22Rv1 (cell line): ENCODE results near the gene USP19.

Experiments used
- ZFX ChIP-seq: fragments of 450-650 bp; IDR thresholded peaks from 2 replicates; pipeline ENCODE4 v1.6.1; 2017; ENCODE audit warnings: antibody characterized with exemption, borderline replicate concordance
- TF ChIP-seq, protein P1 (sequence below): fragments of 450-650 bp; IDR thresholded peaks from 2 replicates; pipeline ENCODE4 v1.5.1; 2017; ENCODE audit warnings: mild to moderate bottlenecking

DNA sequence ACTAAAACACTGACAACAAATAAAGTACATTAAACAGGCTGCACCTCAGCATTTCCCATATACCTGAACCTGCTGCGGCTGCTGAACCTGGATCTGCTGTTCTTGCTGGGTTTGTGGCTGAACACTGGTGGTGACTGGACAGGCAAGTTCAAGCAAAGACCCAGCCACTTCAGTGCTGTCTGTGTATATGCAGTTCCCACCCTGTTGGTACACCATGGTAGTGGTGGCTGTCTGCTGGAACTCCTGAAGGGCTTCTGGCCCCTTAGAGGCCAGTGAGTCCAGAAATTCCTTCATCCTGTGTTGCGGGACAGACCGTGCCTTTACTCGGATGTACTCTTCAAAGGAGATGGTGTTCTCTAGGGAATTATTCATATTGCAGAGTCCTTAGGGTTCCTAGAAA lies 44.0 kb downstream of the USP19 start:
- TF ChIP-seq, protein P1, sequence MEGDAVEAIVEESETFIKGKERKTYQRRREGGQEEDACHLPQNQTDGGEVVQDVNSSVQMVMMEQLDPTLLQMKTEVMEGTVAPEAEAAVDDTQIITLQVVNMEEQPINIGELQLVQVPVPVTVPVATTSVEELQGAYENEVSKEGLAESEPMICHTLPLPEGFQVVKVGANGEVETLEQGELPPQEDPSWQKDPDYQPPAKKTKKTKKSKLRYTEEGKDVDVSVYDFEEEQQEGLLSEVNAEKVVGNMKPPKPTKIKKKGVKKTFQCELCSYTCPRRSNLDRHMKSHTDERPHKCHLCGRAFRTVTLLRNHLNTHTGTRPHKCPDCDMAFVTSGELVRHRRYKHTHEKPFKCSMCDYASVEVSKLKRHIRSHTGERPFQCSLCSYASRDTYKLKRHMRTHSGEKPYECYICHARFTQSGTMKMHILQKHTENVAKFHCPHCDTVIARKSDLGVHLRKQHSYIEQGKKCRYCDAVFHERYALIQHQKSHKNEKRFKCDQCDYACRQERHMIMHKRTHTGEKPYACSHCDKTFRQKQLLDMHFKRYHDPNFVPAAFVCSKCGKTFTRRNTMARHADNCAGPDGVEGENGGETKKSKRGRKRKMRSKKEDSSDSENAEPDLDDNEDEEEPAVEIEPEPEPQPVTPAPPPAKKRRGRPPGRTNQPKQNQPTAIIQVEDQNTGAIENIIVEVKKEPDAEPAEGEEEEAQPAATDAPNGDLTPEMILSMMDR = no peak
- no peak for TF ChIP-seq ZFX
